ENCODE results near the gene SLC23A3. TPM values are rescaled to one million over a fixed set of nuclear protein-coding genes. Genes with fewer than 3 reads are reported as not detected.

Gene SLC23A3
- total RNA-seq, 1 experiment from 2014 or later = 0.59 TPM

GRCh38 chr2:219199470-219200211 lies 29.8 kb upstream of the SLC23A3 start:
- no peaks in the 10 kb centered on the region for H3K36me3 Mint-ChIP-seq
- ChIA-PET POLR2A (interaction anchor here (0.6 kb wide), 1 partner anchor 189 kb away, joined by 3 read pairs; no protein-coding TSS in a partner anchor), CTCF (interaction anchor here (1.6 to 2.0 kb wide), 2 partner anchors 95 to 219 kb away, joined by 3 to 6 read pairs; no protein-coding TSS in a partner anchor)
- ATAC-seq (no peak), DNase-seq (ENCODE audit: low spot score) (no peak)
- peaks cover 11% of the 10 kb centered on the region for H3K27me3 Mint-ChIP-seq (ENCODE audit: low read depth)
- H3K4me3 Mint-ChIP-seq = no peak overlapping the region
- H3K9me3 Mint-ChIP-seq = peaks cover 14% of the 10 kb centered on the region
- H3K4me1 Mint-ChIP-seq = peaks cover 8% of the 10 kb centered on the region
- no peak overlapping the region for H3K27ac Mint-ChIP-seq
- TF ChIP-seq ZNF138 (CRISPR knock-in tag; conservative IDR thresholded peaks at IDR 0.05) (no peak), AFF4 (CRISPR knock-in tag; IDR thresholded peaks at IDR 0.05; ENCODE audit: borderline replicate concordance) (no peak), ERG (CRISPR knock-in tag; IDR thresholded peaks at IDR 0.05) (no peak), PRDM15 (CRISPR knock-in tag; IDR thresholded peaks at IDR 0.05) (no peak), FOXK1 (CRISPR knock-in tag; IDR thresholded peaks at IDR 0.05) (no peak), ZNF532 (CRISPR knock-in tag; IDR thresholded peaks at IDR 0.05; ENCODE audit: borderline replicate concordance) (no peak), USF1 (CRISPR knock-in tag; IDR thresholded peaks at IDR 0.05) (no peak), ZNF423 (CRISPR knock-in tag; IDR thresholded peaks at IDR 0.05) (no peak), SP1 (CRISPR knock-in tag; conservative IDR thresholded peaks at IDR 0.05) (no peak), ZNF317 (CRISPR knock-in tag; IDR thresholded peaks at IDR 0.05; ENCODE audit: borderline replicate concordance, low read depth) (no peak), ZNF671 (CRISPR knock-in tag; IDR thresholded peaks at IDR 0.05) (no peak)
